GM23338 (cell line): ENCODE measurements around the gene CCDC106. TPM values are rescaled to one million over a fixed set of nuclear protein-coding genes. Genes with fewer than 3 reads are reported as not detected.

Source experiments
- polyA plus RNA-seq: library from polyadenylated mRNA; unstranded; fragments of >200 nt; fragmentation: Nextera tagmentation; extraction: Ambion mirVana; gene quantifications from 2 replicates; pipeline ENCODE4 v1.2.1, GENCODE V29; 2016
- total RNA-seq: library from RNA; depleted of rRNA; stranded (reverse); fragments of >200 nt; shearing (Covaris generic); gene quantifications from 2 replicates; pipeline ENCODE4 v1.2.3, GENCODE V29; 2014; rRNA removed

CCDC106 gene
- total and polyA plus RNA-seq, 2 experiments from 2014 or later = 12.0 to 17.6 TPM

Other genes starting within 250 kb of the CCDC106 start
- gene UBE2S, start 240.4 kb upstream of the CCDC106 start, total RNA-seq = 363 and 469 TPM in 2 replicates
- 523 and 533 TPM in 2 replicates for gene UBE2S, start 240.4 kb upstream of the CCDC106 start, polyA plus RNA-seq
- gene SHISA7, start 204.9 kb upstream of the CCDC106 start, total RNA-seq = 1.4 and 1.6 TPM in 2 replicates
- 0.32 and 0.37 TPM in 2 replicates for gene SHISA7, start 204.9 kb upstream of the CCDC106 start, polyA plus RNA-seq
- 82.1 and 85.2 TPM in 2 replicates for gene ISOC2, start 186.6 kb upstream of the CCDC106 start, total RNA-seq
- gene ISOC2, start 186.6 kb upstream of the CCDC106 start, polyA plus RNA-seq = 62.6 and 76.5 TPM in 2 replicates
- gene C19orf85, start 183.5 kb upstream of the CCDC106 start, total RNA-seq = 0.85 and 1.7 TPM in 2 replicates
- gene C19orf85, start 183.5 kb upstream of the CCDC106 start, polyA plus RNA-seq = 2.1 and 3.4 TPM in 2 replicates
- gene ZNF628, start 171.6 kb upstream of the CCDC106 start, total RNA-seq = 10.7 and 12.7 TPM in 2 replicates
- 3.9 and 4.9 TPM in 2 replicates for gene ZNF628, start 171.6 kb upstream of the CCDC106 start, polyA plus RNA-seq
- gene NAT14, start 163.0 kb upstream of the CCDC106 start, total RNA-seq = 25.4 and 27.8 TPM in 2 replicates
- gene NAT14, start 163.0 kb upstream of the CCDC106 start, polyA plus RNA-seq = 39.6 and 45.5 TPM in 2 replicates
- gene SSC5D, start 159.8 kb upstream of the CCDC106 start, total RNA-seq = 0.69 and 1.2 TPM in 2 replicates
- gene SSC5D, start 159.8 kb upstream of the CCDC106 start, polyA plus RNA-seq = 0.14 and 0.23 TPM in 2 replicates
- 2.0 and 3.5 TPM in 2 replicates for gene SBK2, start 111.1 kb upstream of the CCDC106 start, total RNA-seq
- 0.82 and 1.1 TPM in 2 replicates for gene SBK2, start 111.1 kb upstream of the CCDC106 start, polyA plus RNA-seq
- gene SBK3, start 102.7 kb upstream of the CCDC106 start, total RNA-seq = 0.23 and 0.94 TPM in 2 replicates
- 0.27 and 0.80 TPM in 2 replicates for gene SBK3, start 102.7 kb upstream of the CCDC106 start, polyA plus RNA-seq
- 8.4 and 12.2 TPM in 2 replicates for gene ZNF579, start 67.4 kb upstream of the CCDC106 start, total RNA-seq
- 7.3 and 8.6 TPM in 2 replicates for gene ZNF579, start 67.4 kb upstream of the CCDC106 start, polyA plus RNA-seq
- 10.1 and 12.6 TPM in 2 replicates for gene FIZ1, start 48.7 kb upstream of the CCDC106 start, total RNA-seq
- 5.3 and 5.4 TPM in 2 replicates for gene FIZ1, start 48.7 kb upstream of the CCDC106 start, polyA plus RNA-seq
- gene ZNF524, start 47.9 kb upstream of the CCDC106 start, total RNA-seq = 8.3 and 16.5 TPM in 2 replicates
- 5.7 and 6.0 TPM in 2 replicates for gene ZNF524, start 47.9 kb upstream of the CCDC106 start, polyA plus RNA-seq
- gene ZNF865, start 42.6 kb upstream of the CCDC106 start, total RNA-seq = 10.3 and 12.1 TPM in 2 replicates
- gene ZNF865, start 42.6 kb upstream of the CCDC106 start, polyA plus RNA-seq = 2.2 and 2.4 TPM in 2 replicates
- 5.6 and 6.7 TPM in 2 replicates for gene ZNF784, start 23.6 kb upstream of the CCDC106 start, total RNA-seq
- gene ZNF784, start 23.6 kb upstream of the CCDC106 start, polyA plus RNA-seq = 1.5 and 1.6 TPM in 2 replicates
- 10.9 and 18.7 TPM in 2 replicates for gene ZNF580, start 7.2 kb upstream of the CCDC106 start, total RNA-seq
- 23.6 and 23.9 TPM in 2 replicates for gene ZNF580, start 7.2 kb upstream of the CCDC106 start, polyA plus RNA-seq
- gene ZNF581, start 4.6 kb upstream of the CCDC106 start, total RNA-seq = 67.2 and 87.6 TPM in 2 replicates
- 48.5 and 50.7 TPM in 2 replicates for gene ZNF581, start 4.6 kb upstream of the CCDC106 start, polyA plus RNA-seq
- gene U2AF2, start 6.8 kb downstream of the CCDC106 start, total RNA-seq = 233 and 234 TPM in 2 replicates
- 73.1 and 75.2 TPM in 2 replicates for gene U2AF2, start 6.8 kb downstream of the CCDC106 start, polyA plus RNA-seq
- 208 and 223 TPM in 2 replicates for gene EPN1, start 27.0 kb downstream of the CCDC106 start, total RNA-seq
- gene EPN1, start 27.0 kb downstream of the CCDC106 start, polyA plus RNA-seq = 47.1 and 48.9 TPM in 2 replicates
- gene NLRP9, start 90.2 kb downstream of the CCDC106 start, total RNA-seq = not detected in 2 replicates
- not detected in 2 replicates for gene NLRP9, start 90.2 kb downstream of the CCDC106 start, polyA plus RNA-seq
- not detected in 2 replicates for gene RFPL4A, start 110.9 kb downstream of the CCDC106 start, total RNA-seq
- not detected in 2 replicates for gene RFPL4A, start 110.9 kb downstream of the CCDC106 start, polyA plus RNA-seq
- gene RFPL4AL1, start 120.9 kb downstream of the CCDC106 start, total RNA-seq = not detected in 2 replicates
- gene RFPL4AL1, start 120.9 kb downstream of the CCDC106 start, polyA plus RNA-seq = not detected in 2 replicates
- not detected in 2 replicates for gene NLRP11, start 183.8 kb downstream of the CCDC106 start, total RNA-seq
- gene NLRP11, start 183.8 kb downstream of the CCDC106 start, polyA plus RNA-seq = not detected in 2 replicates
- gene NLRP4, start 188.3 kb downstream of the CCDC106 start, total RNA-seq = 0.19 TPM in 1 of 2 replicates, not detected in the other
- gene NLRP4, start 188.3 kb downstream of the CCDC106 start, polyA plus RNA-seq = not detected in 2 replicates